Measurements from ENCODE around the gene TRRAP.

TRRAP gene

GRCh38 chr7:99008921-99009530 lies 130.7 kb downstream of the TRRAP start:
- DNase-seq: no peak

- no peak for DNase-seq
These were observed 131.9 kb downstream of the TRRAP start for GRCh38 chr7:99010281-99010680.

- no peak for DNase-seq
These were observed 133.0 kb downstream of the TRRAP start for GRCh38 chr7:99011341-99011705.

GRCh38 chr7:99011706-99012404 lies 133.5 kb downstream of the TRRAP start:
- DNase-seq: no peak

GRCh38 chr7:99012722-99013121 lies 134.4 kb downstream of the TRRAP start:
- no peak for DNase-seq

GRCh38 chr7:99013266-99014112 lies 135.2 kb downstream of the TRRAP start:
- DNase-seq: no peak

- DNase-seq: no peak
These were observed 136.0 kb downstream of the TRRAP start for GRCh38 chr7:99014113-99014985.

GRCh38 chr7:99016196-99016595 lies 137.9 kb downstream of the TRRAP start:
- DNase-seq: no peak

GRCh38 chr7:99019523-99020412 lies 141.4 kb downstream of the TRRAP start:
- no peak for DNase-seq

- no peak for DNase-seq
These were observed 142.0 kb downstream of the TRRAP start for GRCh38 chr7:99020413-99020715.

GRCh38 chr7:99021941-99022560 lies 143.7 kb downstream of the TRRAP start:
- no peak for DNase-seq

- no peak for DNase-seq
These were observed 145.7 kb downstream of the TRRAP start for GRCh38 chr7:99024066-99024465.

GRCh38 chr7:99027241-99027640 lies 148.9 kb downstream of the TRRAP start:
- DNase-seq: no peak

GRCh38 chr7:99027841-99028240 lies 149.5 kb downstream of the TRRAP start:
- no peak for DNase-seq

- DNase-seq: no peak
These were observed 150.1 kb downstream of the TRRAP start for GRCh38 chr7:99028261-99028973.

- no peak for DNase-seq
These were observed 151.4 kb downstream of the TRRAP start for GRCh38 chr7:99029466-99030435.

GRCh38 chr7:99030457-99030856 lies 152.1 kb downstream of the TRRAP start:
- DNase-seq: no peak

- DNase-seq: no peak
These were observed 152.6 kb downstream of the TRRAP start for GRCh38 chr7:99030951-99031350.

GRCh38 chr7:99031496-99031895 lies 153.2 kb downstream of the TRRAP start:
- DNase-seq: no peak

- no peak for DNase-seq
These were observed 154.6 kb downstream of the TRRAP start for GRCh38 chr7:99032928-99033327.
